Smooth muscle cell (in vitro differentiated cells): ENCODE data around the gene SLC27A5. TPM values are rescaled to one million over a fixed set of nuclear protein-coding genes. Genes with fewer than 3 reads are reported as not detected.
A peak's percentile ranks its signal among the peaks of the same experiment; 100 is the strongest.

Source experiments
- DNase-seq: peaks from one replicate; lab custom pipeline; 2025; ENCODE audit not compliant: unreplicated experiment; lab: John Stamatoyannopoulos, UW
- H2AFZ ChIP-seq: fragments of 200-600 bp; sonication (generic); 2 replicates; pipeline ENCODE4 v1.6.0; 2016; ENCODE audit warnings: antibody characterized with exemption, low read depth, mild to moderate bottlenecking
- H3F3A ChIP-seq: fragments of 200-600 bp; sonication (generic); 2 replicates; pipeline ENCODE4 v1.6.0; 2017; ENCODE audit warnings: antibody characterized with exemption, low read depth
- H3K27ac ChIP-seq: fragments of 200-600 bp; sonication (generic); 2 replicates; pipeline ENCODE4 v1.5.1; 2016; ENCODE audit warnings: low read depth, mild to moderate bottlenecking
- H3K27me3 ChIP-seq: fragments of 200-600 bp; sonication (generic); 2 replicates; pipeline ENCODE4 v1.6.1; 2016; ENCODE audit warnings: low read depth, mild to moderate bottlenecking
- H3K36me3 ChIP-seq: fragments of 200-600 bp; sonication (generic); 2 replicates; pipeline ENCODE4 v1.5.1; 2016; ENCODE audit warnings: low read depth
- H3K4me1 ChIP-seq: fragments of 200-600 bp; sonication (generic); 2 replicates; pipeline ENCODE4 v1.5.1; 2016; ENCODE audit warnings: low read depth
- H3K4me2 ChIP-seq: fragments of 200-600 bp; sonication (generic); 2 replicates; pipeline ENCODE4 v1.6.0; 2016; ENCODE audit warnings: mild to moderate bottlenecking
- H3K4me3 ChIP-seq: fragments of 200-600 bp; sonication (generic); 2 replicates; pipeline ENCODE4 v1.5.1; 2016; ENCODE audit warnings: mild to moderate bottlenecking
- H3K79me2 ChIP-seq: fragments of 200-600 bp; sonication (generic); 2 replicates; pipeline ENCODE4 v1.6.0; 2016; ENCODE audit warnings: low read depth, mild to moderate bottlenecking
- H3K9ac ChIP-seq: fragments of 200-600 bp; sonication (generic); 2 replicates; pipeline ENCODE4 v1.6.0; 2016; ENCODE audit warnings: low read depth
- H3K9me3 ChIP-seq: fragments of 200-600 bp; sonication (generic); replicated peaks from 2 replicates; pipeline ENCODE4 v1.5.1; 2016; ENCODE audit warnings: low read depth
- H4K20me1 ChIP-seq: fragments of 200-600 bp; sonication (generic); 2 replicates; pipeline ENCODE4 v1.6.0; 2016; ENCODE audit warnings: low read depth
- WGBS: methylation state at CpG from one replicate; pipeline ENCODE4 v1.1.7; 2016; ENCODE audit warnings: low lambda C conversion rate; 5-methylcytosine and 5-hydroxymethylcytosine counted together
- polyA plus RNA-seq: library from polyadenylated mRNA; unstranded; fragments of >200 nt; fragmentation: Nextera tagmentation; extraction: Ambion mirVana; gene quantifications from 2 replicates; pipeline ENCODE4 v1.2.1, GENCODE V29; 2016
- total RNA-seq: library from RNA; depleted of rRNA; stranded (reverse); fragments of >200 nt; gene quantifications from 2 replicates; pipeline ENCODE4 v1.2.3, GENCODE V29; 2014
- TF ChIP-seq, protein P1 (sequence below): fragments of 200-600 bp; sonication (generic); IDR thresholded peaks from 2 replicates; pipeline ENCODE4 v1.5.1; 2017; ENCODE audit warnings: borderline replicate concordance, mild to moderate bottlenecking, antibody characterized with exemption; ENCODE audit not compliant: insufficient read depth, poor library complexity, severe bottlenecking

The SLC27A5 gene
- total and polyA plus RNA-seq, 2 experiments from 2014 or later: 6.6 to 7.5 TPM

DNA sequence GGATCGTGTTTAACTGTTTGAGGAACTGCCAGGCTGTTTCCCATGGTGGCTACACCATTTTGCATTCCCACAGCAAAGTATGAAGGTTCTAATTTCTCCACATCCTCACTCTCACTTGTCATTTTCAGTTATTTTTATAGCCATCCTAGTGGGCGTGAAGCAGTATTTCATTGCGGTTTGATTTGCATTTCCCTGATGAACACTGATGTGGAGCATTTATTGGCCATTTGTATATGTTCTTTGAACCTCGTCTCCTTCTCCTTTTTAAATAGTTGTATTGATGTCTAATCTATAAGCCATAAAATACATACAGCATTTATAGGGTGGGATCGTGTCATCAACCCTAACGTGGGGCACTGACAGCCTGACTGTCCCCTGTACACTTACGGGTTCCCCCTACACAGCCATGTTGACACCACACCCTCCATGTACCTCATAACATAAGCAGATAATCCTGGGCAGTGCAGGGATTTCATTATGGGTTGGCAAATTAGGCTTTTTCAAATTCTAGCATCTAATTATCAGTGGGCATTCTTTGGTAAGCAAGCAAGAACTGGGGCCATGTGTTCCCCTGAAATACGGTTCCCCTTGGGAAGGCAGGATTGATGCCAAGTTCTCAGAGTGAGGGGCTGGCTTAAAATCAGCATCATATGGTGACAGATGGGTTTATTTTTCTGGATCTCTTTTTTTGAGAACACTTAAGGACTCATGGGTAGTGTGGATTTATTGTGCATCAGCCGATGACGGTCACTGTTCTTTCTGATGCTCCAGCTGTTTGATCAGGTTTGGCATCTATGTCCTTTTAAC is 19.4 kb upstream of the SLC27A5 start:
- Histone ChIP-seq H3K4me3 (no peak overlapping the region), H3K27me3 (no peaks in the 10 kb centered on the region), H3K4me2 (no peak overlapping the region), H3K4me1 (no peaks in the 10 kb centered on the region), H3K36me3 (no peaks in the 10 kb centered on the region), H3K9me3 (no peaks in the 10 kb centered on the region), H3K27ac (no peak overlapping the region), H2AFZ (no peak overlapping the region), H3K9ac (no peak overlapping the region), H3F3A (no peaks in the 10 kb centered on the region), H4K20me1 (no peaks in the 10 kb centered on the region), H3K79me2 (no peaks in the 10 kb centered on the region)
- 85% methylated on average over 10 of the region's 10 CpGs for WGBS
- TF ChIP-seq, protein P1, sequence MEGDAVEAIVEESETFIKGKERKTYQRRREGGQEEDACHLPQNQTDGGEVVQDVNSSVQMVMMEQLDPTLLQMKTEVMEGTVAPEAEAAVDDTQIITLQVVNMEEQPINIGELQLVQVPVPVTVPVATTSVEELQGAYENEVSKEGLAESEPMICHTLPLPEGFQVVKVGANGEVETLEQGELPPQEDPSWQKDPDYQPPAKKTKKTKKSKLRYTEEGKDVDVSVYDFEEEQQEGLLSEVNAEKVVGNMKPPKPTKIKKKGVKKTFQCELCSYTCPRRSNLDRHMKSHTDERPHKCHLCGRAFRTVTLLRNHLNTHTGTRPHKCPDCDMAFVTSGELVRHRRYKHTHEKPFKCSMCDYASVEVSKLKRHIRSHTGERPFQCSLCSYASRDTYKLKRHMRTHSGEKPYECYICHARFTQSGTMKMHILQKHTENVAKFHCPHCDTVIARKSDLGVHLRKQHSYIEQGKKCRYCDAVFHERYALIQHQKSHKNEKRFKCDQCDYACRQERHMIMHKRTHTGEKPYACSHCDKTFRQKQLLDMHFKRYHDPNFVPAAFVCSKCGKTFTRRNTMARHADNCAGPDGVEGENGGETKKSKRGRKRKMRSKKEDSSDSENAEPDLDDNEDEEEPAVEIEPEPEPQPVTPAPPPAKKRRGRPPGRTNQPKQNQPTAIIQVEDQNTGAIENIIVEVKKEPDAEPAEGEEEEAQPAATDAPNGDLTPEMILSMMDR: no peak
- no peak for DNase-seq

DNA sequence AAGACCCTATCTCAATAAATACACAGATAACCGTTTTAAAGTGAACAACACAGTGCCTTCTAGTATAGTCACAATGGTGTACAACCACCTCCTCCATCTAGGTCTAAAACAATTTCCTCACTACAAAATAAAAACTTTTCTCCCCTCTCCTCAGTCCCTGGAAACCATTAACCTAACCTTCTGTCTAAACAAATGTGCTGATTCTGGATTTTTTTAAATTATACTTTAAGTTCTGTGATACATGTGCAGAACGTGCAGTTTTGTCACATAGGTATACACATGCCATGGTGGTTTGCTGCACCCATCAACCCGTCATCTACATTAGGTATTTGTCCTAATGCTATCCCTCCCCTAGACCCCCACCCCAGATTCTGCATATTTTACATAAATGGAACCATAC is 17.6 kb upstream of the SLC27A5 start:
- Histone ChIP-seq H3K4me3 (no peak overlapping the region), H3K27me3 (no peaks in the 10 kb centered on the region), H3K79me2 (no peaks in the 10 kb centered on the region), H3F3A (no peaks in the 10 kb centered on the region), H3K27ac (no peak overlapping the region), H3K36me3 (no peaks in the 10 kb centered on the region), H2AFZ (no peak overlapping the region), H3K9ac (no peak overlapping the region), H3K9me3 (no peaks in the 10 kb centered on the region), H3K4me1 (no peaks in the 10 kb centered on the region), H4K20me1 (no peaks in the 10 kb centered on the region), H3K4me2 (no peak overlapping the region)
- WGBS: 83% methylated on average over 3 of the region's 3 CpGs
- DNase-seq: no peak
- TF ChIP-seq, protein P1: no peak

DNA sequence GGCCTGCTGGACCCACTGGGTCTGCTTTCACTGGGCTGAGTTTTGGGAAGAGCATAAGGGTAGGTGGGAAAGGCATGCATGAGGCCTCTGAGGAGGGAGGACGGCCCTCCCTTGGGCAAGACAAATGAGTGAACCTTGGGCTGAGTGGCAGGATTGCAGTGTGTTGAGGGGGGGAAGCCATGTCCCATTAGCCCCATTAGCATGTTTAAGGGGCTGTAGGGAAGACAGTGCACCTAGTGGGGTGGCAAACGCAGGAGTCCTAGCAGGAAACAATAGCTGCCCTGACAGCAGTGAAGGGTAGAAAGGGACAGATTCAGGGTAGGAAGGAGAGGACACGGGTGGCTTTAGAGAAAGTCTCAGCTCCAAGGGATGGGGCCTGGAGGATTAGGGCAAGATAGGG is 10.9 kb upstream of the SLC27A5 start:
- WGBS: 82% methylated on average over 3 of the region's 3 CpGs
- H3K4me2 ChIP-seq: no peak overlapping the region
- peaks cover 4% of the 10 kb centered on the region for H4K20me1 ChIP-seq
- H3K9me3 ChIP-seq: no peaks in the 10 kb centered on the region
- H3F3A ChIP-seq: no peaks in the 10 kb centered on the region
- no peaks in the 10 kb centered on the region for H3K36me3 ChIP-seq
- no peak overlapping the region for H3K27ac ChIP-seq
- no peak overlapping the region for H2AFZ ChIP-seq
- no peak for DNase-seq
- peaks cover 10% of the 10 kb centered on the region for H3K4me1 ChIP-seq
- no peak overlapping the region for H3K9ac ChIP-seq
- H3K27me3 ChIP-seq: no peaks in the 10 kb centered on the region
- peaks cover 11% of the 10 kb centered on the region for H3K79me2 ChIP-seq
- H3K4me3 ChIP-seq: no peak overlapping the region
- TF ChIP-seq, protein P1: no peak

DNA sequence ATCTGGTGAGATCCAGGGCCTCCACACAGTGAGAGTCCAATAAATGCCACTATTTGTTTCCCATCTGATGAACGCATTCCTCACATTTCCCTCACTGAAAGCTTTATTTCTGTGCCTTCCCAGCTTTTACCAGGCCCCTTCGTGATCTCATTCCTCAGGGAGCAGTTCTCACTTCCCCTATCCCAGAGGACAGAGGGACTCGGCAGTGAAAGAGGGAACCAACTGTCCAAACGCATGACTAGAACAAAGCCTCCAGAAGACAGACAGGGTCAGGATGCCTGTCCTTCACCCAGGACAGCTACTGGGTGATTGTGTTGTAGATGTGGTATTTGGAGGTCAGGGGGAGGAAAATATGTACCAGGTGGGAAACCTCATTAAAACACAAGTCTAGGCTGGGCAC is 9.9 kb upstream of the SLC27A5 start:
- Histone ChIP-seq H3K9ac (no peak overlapping the region), H3K27ac (peak overlapping the region; percentile 56), H2AFZ (no peak overlapping the region), H3K4me3 (no peak overlapping the region), H3K4me1 (peaks cover 10% of the 10 kb centered on the region), H3K79me2 (peaks cover 22% of the 10 kb centered on the region), H4K20me1 (peaks cover 4% of the 10 kb centered on the region), H3F3A (no peaks in the 10 kb centered on the region), H3K36me3 (no peaks in the 10 kb centered on the region), H3K27me3 (no peaks in the 10 kb centered on the region), H3K9me3 (no peaks in the 10 kb centered on the region), H3K4me2 (no peak overlapping the region)
- TF ChIP-seq, protein P1: no peak
- WGBS: 69% methylated on average over 4 of the region's 4 CpGs
- DNase-seq: no peak
